Measurements from ENCODE around the gene MRPS30.

MRPS30 gene

GRCh38 chr5:44833249-44833648 is 24.5 kb downstream of the MRPS30 start (continued):
- TF ChIP-seq TSHZ2 (CRISPR knock-in tag; IDR thresholded peaks at IDR 0.05) (no peak), ZFP3 (CRISPR knock-in tag; IDR thresholded peaks at IDR 0.05) (no peak), ZC3H10 (CRISPR knock-in tag; IDR thresholded peaks at IDR 0.05) (no peak), PPARA (CRISPR knock-in tag; IDR thresholded peaks at IDR 0.05; ENCODE audit: borderline replicate concordance) (no peak), TCF4 (CRISPR knock-in tag; IDR thresholded peaks at IDR 0.05; ENCODE audit: borderline replicate concordance) (no peak), TOX (CRISPR knock-in tag; IDR thresholded peaks at IDR 0.05; ENCODE audit: borderline replicate concordance) (no peak), CSDC2 (CRISPR knock-in tag; IDR thresholded peaks at IDR 0.05) (no peak)

DNA sequence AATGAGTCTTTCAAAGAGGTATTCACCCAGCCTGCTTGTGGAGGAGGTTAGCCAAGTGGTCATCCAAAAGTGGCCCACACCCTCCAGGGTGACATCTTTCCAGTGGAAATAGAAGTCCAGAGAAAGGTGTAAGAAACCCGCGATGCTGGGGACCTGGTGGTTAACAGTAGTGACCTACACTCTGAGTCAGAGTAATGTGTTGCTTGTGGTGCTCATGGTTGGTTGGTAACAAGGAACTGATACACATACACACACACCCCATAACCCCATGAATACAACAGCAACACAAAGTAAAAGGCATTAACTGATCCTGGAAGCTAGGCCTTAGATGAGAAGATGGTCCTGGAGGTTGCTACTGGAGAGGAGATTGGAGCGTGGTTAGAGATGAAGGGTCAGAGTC is 26.9 kb downstream of the MRPS30 start:
- ATAC-seq = no peak
- no peak for TF ChIP-seq ZNF70 (CRISPR knock-in tag; IDR thresholded peaks at IDR 0.05)
- TF ChIP-seq TCF4 (CRISPR knock-in tag; IDR thresholded peaks at IDR 0.05; ENCODE audit: borderline replicate concordance) = no peak
- TF ChIP-seq ZNF565 (CRISPR knock-in tag; conservative IDR thresholded peaks at IDR 0.05; ENCODE audit: low read depth) = no peak
- no peak for TF ChIP-seq PPARA (CRISPR knock-in tag; IDR thresholded peaks at IDR 0.05; ENCODE audit: borderline replicate concordance)
- no peak for TF ChIP-seq ZFP30 (CRISPR knock-in tag; IDR thresholded peaks at IDR 0.05)

GRCh38 chr5:44839018-44839681 is 30.4 kb downstream of the MRPS30 start:
- no peak for TF ChIP-seq ESRRG (CRISPR knock-in tag; IDR thresholded peaks at IDR 0.05)
- ATAC-seq = no peak

DNA sequence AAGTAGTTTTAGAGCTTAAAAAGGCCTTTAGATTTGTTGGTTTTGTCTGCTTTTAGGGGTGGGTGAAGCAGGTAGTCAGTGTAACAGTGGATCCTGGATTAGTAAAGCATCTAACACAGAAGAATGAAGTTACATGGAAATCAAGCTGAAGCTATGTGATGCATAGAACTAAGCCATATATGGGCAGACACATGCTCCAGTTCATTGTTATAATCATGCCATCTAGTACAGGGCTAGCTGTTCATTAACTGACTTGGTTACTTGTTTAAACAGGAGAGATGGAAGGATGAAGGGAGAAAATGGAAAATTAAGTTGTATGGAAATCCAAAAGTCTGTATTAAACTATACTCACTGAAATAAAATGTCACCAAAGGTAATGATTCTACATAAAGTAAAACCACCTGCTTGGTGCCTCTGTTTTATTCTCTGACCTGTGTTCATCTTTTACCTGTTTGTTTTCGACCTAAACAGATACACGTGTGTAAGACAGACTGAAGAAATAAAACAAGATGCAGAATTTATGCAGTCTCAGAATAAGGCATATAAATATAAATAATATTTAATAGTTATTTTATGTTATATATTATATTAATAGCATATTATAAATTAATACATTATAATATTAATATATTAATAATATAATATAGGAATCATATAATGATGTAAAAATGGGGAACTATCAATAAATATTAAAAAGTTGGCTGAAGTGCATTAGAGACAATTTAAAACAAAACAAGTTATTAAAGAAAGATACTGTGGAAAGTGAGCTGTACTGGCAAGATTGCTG is 33.9 kb downstream of the MRPS30 start:
- no peak for ATAC-seq
- no peak for TF ChIP-seq ZNF565 (CRISPR knock-in tag; conservative IDR thresholded peaks at IDR 0.05; ENCODE audit: low read depth)
- no peak for TF ChIP-seq ZFP3 (CRISPR knock-in tag; IDR thresholded peaks at IDR 0.05)
- TF ChIP-seq ZNF70 (CRISPR knock-in tag; IDR thresholded peaks at IDR 0.05) = no peak
- no peak for TF ChIP-seq ESRRG (CRISPR knock-in tag; IDR thresholded peaks at IDR 0.05)
- no peak for TF ChIP-seq CREB5 (CRISPR knock-in tag; IDR thresholded peaks at IDR 0.05; ENCODE audit: low read depth)
- TF ChIP-seq CSRNP3 (CRISPR knock-in tag; IDR thresholded peaks at IDR 0.05) = no peak
- no peak for TF ChIP-seq CSDC2 (CRISPR knock-in tag; IDR thresholded peaks at IDR 0.05)
- no peak for TF ChIP-seq ARNTL (CRISPR knock-in tag; IDR thresholded peaks at IDR 0.05; ENCODE audit: borderline replicate concordance, low read depth)
- no peak for TF ChIP-seq TSHZ2 (CRISPR knock-in tag; IDR thresholded peaks at IDR 0.05)
- TF ChIP-seq RARB (CRISPR knock-in tag; IDR thresholded peaks at IDR 0.05) = no peak
- TF ChIP-seq, protein P1, sequence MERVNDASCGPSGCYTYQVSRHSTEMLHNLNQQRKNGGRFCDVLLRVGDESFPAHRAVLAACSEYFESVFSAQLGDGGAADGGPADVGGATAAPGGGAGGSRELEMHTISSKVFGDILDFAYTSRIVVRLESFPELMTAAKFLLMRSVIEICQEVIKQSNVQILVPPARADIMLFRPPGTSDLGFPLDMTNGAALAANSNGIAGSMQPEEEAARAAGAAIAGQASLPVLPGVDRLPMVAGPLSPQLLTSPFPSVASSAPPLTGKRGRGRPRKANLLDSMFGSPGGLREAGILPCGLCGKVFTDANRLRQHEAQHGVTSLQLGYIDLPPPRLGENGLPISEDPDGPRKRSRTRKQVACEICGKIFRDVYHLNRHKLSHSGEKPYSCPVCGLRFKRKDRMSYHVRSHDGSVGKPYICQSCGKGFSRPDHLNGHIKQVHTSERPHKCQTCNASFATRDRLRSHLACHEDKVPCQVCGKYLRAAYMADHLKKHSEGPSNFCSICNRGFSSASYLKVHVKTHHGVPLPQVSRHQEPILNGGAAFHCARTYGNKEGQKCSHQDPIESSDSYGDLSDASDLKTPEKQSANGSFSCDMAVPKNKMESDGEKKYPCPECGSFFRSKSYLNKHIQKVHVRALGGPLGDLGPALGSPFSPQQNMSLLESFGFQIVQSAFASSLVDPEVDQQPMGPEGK (CRISPR knock-in tag; IDR thresholded peaks at IDR 0.05; ENCODE audit: borderline replicate concordance) = no peak
- TF ChIP-seq ZNF8 (CRISPR knock-in tag; IDR thresholded peaks at IDR 0.05) = no peak
- no peak for TF ChIP-seq TCF4 (CRISPR knock-in tag; IDR thresholded peaks at IDR 0.05; ENCODE audit: borderline replicate concordance)
- TF ChIP-seq ZFP30 (CRISPR knock-in tag; IDR thresholded peaks at IDR 0.05) = no peak
- TF ChIP-seq ZC3H10 (CRISPR knock-in tag; IDR thresholded peaks at IDR 0.05) = no peak

All from SK-N-SH treated with all-trans-retinoic acid at 6 μM for 48 hours (cell line).